SK-N-SH (cell line): ENCODE data around the gene EPGN. TPM values are rescaled to one million over a fixed set of nuclear protein-coding genes. Genes with fewer than 3 reads are reported as not detected.

Experiments
- CTCF ChIA-PET: fragments of 300-600, 350-600 bp; formaldehyde crosslinking; extraction: SDS; loops from one replicate; lab custom pipeline; 2021; lab: Yijun Ruan, JAX
- POLR2A ChIA-PET: fragments of 350-600 bp; sonication (Branson Sonifier 250); formaldehyde crosslinking; extraction: SDS; loops from one replicate; lab custom pipeline; 2020; ENCODE audit warnings: antibody characterized with exemption, inconsistent platforms; lab: Yijun Ruan, JAX
- DNase-seq: peaks from one replicate; pipeline ENCODE4 v3.0.0; 2012
- H2AFZ ChIP-seq: fragments of 200-600 bp; sonication (generic); 2 replicates; pipeline ENCODE4 v1.8.1; 2016; ENCODE audit warnings: antibody characterized with exemption, mild to moderate bottlenecking, low read depth
- H3F3A ChIP-seq: fragments of 200-600 bp; sonication (generic); replicated peaks from 2 replicates; pipeline ENCODE3; 2016; ENCODE audit warnings: antibody characterized with exemption, mild to moderate bottlenecking; ENCODE audit not compliant: insufficient read depth
- H3K27ac ChIP-seq, 2 experiments: fragments of 200-500 bp in 1 of 2; fragments of 200-600 bp in 1 of 2; sonication (Bioruptor generic) in 1 of 2; sonication (generic), shearing (Covaris generic) in 1 of 2; 2 replicates each; pipeline versions ENCODE4 v1.5.1 to v1.6.1; 2014 to 2016; ENCODE audit warnings: low read depth in 2 of 2, inconsistent platforms in 1 of 2, low read length in 1 of 2, mild to moderate bottlenecking in 1 of 2, mixed read lengths in 1 of 2
- H3K27me3 ChIP-seq: fragments of 200-600 bp; sonication (generic), shearing (Covaris generic); 2 replicates; pipeline ENCODE4 v1.6.1; 2016; ENCODE audit warnings: mixed run types; ENCODE audit not compliant: insufficient read depth
- H3K36me3 ChIP-seq, 2 experiments: fragments of 200-500 bp in 1 of 2; fragments of 200-600 bp in 1 of 2; sonication (Bioruptor generic) in 1 of 2; sonication (generic) in 1 of 2; replicated peaks in 1 of 2; 2 replicates each; pipeline versions ENCODE3 to v1.5.1; 2014 to 2016; ENCODE audit warnings: low read length in 1 of 2, mild to moderate bottlenecking in 1 of 2; ENCODE audit not compliant: insufficient read depth in 2 of 2, control insufficient read depth in 1 of 2
- H3K4me1 ChIP-seq, 2 experiments: fragments of 200-500 bp in 1 of 2; fragments of 200-600 bp in 1 of 2; sonication (Bioruptor generic) in 1 of 2; sonication (generic), shearing (Covaris generic) in 1 of 2; 2 replicates each; pipeline versions ENCODE4 v1.5.1 to v1.6.1; 2014 to 2016; ENCODE audit warnings: low read depth in 1 of 2, low read length in 1 of 2, mixed run types in 1 of 2; ENCODE audit not compliant: insufficient read depth in 2 of 2, control insufficient read depth in 1 of 2
- H3K4me2 ChIP-seq: fragments of 200-600 bp; sonication (generic), shearing (Covaris generic); 2 replicates; pipeline ENCODE4 v1.6.1; 2017; ENCODE audit warnings: mixed run types
- H3K4me3 ChIP-seq, 2 experiments: fragments of 200-500 bp in 1 of 2; fragments of 200-600 bp in 1 of 2; sonication (Bioruptor generic) in 1 of 2; sonication (generic), shearing (Covaris generic) in 1 of 2; 2 replicates each; pipeline versions ENCODE4 v1.5.1 to v1.8.1; 2014 to 2016; ENCODE audit warnings: low read depth in 2 of 2, inconsistent platforms in 1 of 2, low read length in 1 of 2, mild to moderate bottlenecking in 1 of 2, mixed read lengths in 1 of 2, moderate library complexity in 1 of 2
- H3K79me2 ChIP-seq: fragments of 200-600 bp; sonication (generic); 2 replicates; pipeline ENCODE4 v1.8.1; 2017; ENCODE audit warnings: mild to moderate bottlenecking; ENCODE audit not compliant: insufficient read depth
- H3K9ac ChIP-seq: fragments of 200-600 bp; sonication (generic); 2 replicates; pipeline ENCODE4 v1.6.1; 2017; ENCODE audit warnings: mixed run types
- H3K9me2 ChIP-seq: fragments of 200-600 bp; sonication (generic); 2 replicates; pipeline ENCODE4 v1.6.1; 2017; ENCODE audit warnings: mixed run types
- H3K9me3 ChIP-seq: fragments of 200-600 bp; sonication (generic); 2 replicates; pipeline ENCODE4 v1.6.1; 2017; ENCODE audit warnings: mixed run types, mild to moderate bottlenecking, moderate library complexity
- H4K20me1 ChIP-seq: fragments of 200-600 bp; sonication (generic); 2 replicates; pipeline ENCODE4 v1.6.1; 2017; ENCODE audit warnings: mild to moderate bottlenecking, mixed run types; ENCODE audit not compliant: insufficient read depth
- CHD2 ChIP-seq: fragments of 150-350 bp; IDR thresholded peaks from 2 replicates; pipeline ENCODE4 v1.6.1; 2018; ENCODE audit warnings: low read length; ENCODE audit not compliant: partially characterized antibody
- ELF1 ChIP-seq: IDR thresholded peaks from 2 replicates; pipeline ENCODE4 v1.4.0; 2012
- EP300 ChIP-seq, 2 experiments: IDR thresholded peaks; 2 replicates each; pipeline versions ENCODE4 v1.4.0 to v1.6.1; 2012; ENCODE audit warnings: borderline replicate concordance in 1 of 2, low read depth in 1 of 2, low read length in 1 of 2
- FOSL2 ChIP-seq: IDR thresholded peaks from 2 replicates; pipeline ENCODE4 v1.4.0; 2012; ENCODE audit warnings: low read depth, mild to moderate bottlenecking, moderate library complexity, borderline replicate concordance
- FOXJ3 ChIP-seq: sonication (generic); formaldehyde crosslinking; IDR thresholded peaks from 2 replicates; pipeline ENCODE4 v1.5.1; 2020; ENCODE audit warnings: mild to moderate bottlenecking, missing genetic modification reagents
- GABPA ChIP-seq: IDR thresholded peaks from 2 replicates; pipeline ENCODE4 v1.4.0; 2012; ENCODE audit warnings: low read depth, mild to moderate bottlenecking
- GATA2 ChIP-seq: sonication (generic); formaldehyde crosslinking; IDR thresholded peaks from 2 replicates; pipeline ENCODE4 v1.5.0; 2020; ENCODE audit warnings: mild to moderate bottlenecking, missing genetic modification reagents
- JUND ChIP-seq: IDR thresholded peaks from 2 replicates; pipeline ENCODE4 v1.4.0; 2012
- MXI1 ChIP-seq: IDR thresholded peaks from 2 replicates; pipeline ENCODE4 v1.6.1; 2012; ENCODE audit warnings: mild to moderate bottlenecking, low read depth, low read length, improper control_type of control experiment
- NFIC ChIP-seq: IDR thresholded peaks from 2 replicates; pipeline ENCODE4 v1.4.0; 2012; ENCODE audit warnings: borderline replicate concordance
- NRF1 ChIP-seq: IDR thresholded peaks from 2 replicates; pipeline ENCODE4 v1.6.1; 2012; ENCODE audit warnings: low read depth, mild to moderate bottlenecking, low read length
- POLR2AphosphoS5 ChIP-seq: IDR thresholded peaks from 2 replicates; pipeline ENCODE4 v1.6.1; 2012; ENCODE audit warnings: low read depth, low read length
- RAD21 ChIP-seq: IDR thresholded peaks from 2 replicates; pipeline ENCODE4 v1.6.1; 2012; ENCODE audit warnings: mild to moderate bottlenecking, low read length
- RCOR1 ChIP-seq: fragments of 150-350 bp; IDR thresholded peaks from 2 replicates; pipeline ENCODE4 v1.6.1; 2017; ENCODE audit warnings: antibody characterized with exemption, low read length
- RFX5 ChIP-seq: IDR thresholded peaks from 2 replicates; pipeline ENCODE4 v1.6.1; 2012; ENCODE audit warnings: mild to moderate bottlenecking, improper control_type of control experiment, low read length
- RXRA ChIP-seq: IDR thresholded peaks from 2 replicates; pipeline ENCODE4 v1.4.0; 2012; ENCODE audit warnings: low read depth, mild to moderate bottlenecking, borderline replicate concordance
- SIN3A ChIP-seq: IDR thresholded peaks from 2 replicates; pipeline ENCODE4 v1.6.1; 2012; ENCODE audit warnings: low read depth, mild to moderate bottlenecking, low read length, moderate library complexity, borderline replicate concordance
- SMC3 ChIP-seq: IDR thresholded peaks from 2 replicates; pipeline ENCODE4 v1.6.1; 2012; ENCODE audit warnings: low read depth, low read length, improper control_type of control experiment
- TCF12 ChIP-seq: IDR thresholded peaks from 2 replicates; pipeline ENCODE4 v1.4.0; 2012
- TEAD4 ChIP-seq: IDR thresholded peaks from 2 replicates; pipeline ENCODE4 v1.4.0; 2012; ENCODE audit warnings: mild to moderate bottlenecking, borderline replicate concordance; ENCODE audit not compliant: insufficient read depth
- YY1 ChIP-seq: IDR thresholded peaks from 2 replicates; pipeline ENCODE4 v1.4.0; 2012; ENCODE audit warnings: low read depth, mild to moderate bottlenecking
- WGBS: methylation state at CpG from one replicate; pipeline ENCODE4 v1.1.6; 2017; ENCODE audit warnings: low lambda C conversion rate; 5-methylcytosine and 5-hydroxymethylcytosine counted together
- polyA plus RNA-seq, 3 experiments: library from polyadenylated mRNA; depleted of rRNA; stranded (reverse); fragments of >200 nt; gene quantifications; 2 replicates each; pipeline ENCODE4 v1.2.3, GENCODE V29; 2012
- TF ChIP-seq, protein P1 (sequence below): IDR thresholded peaks from 2 replicates; pipeline ENCODE4 v1.6.1; 2012; ENCODE audit warnings: mild to moderate bottlenecking, low read depth, low read length, moderate library complexity
- TF ChIP-seq, protein P2 (sequence below): fragments of 150-350 bp; IDR thresholded peaks from 2 replicates; pipeline ENCODE4 v1.6.1; 2017; ENCODE audit warnings: antibody characterized with exemption, low read length, low read depth, borderline replicate concordance
- TF ChIP-seq, protein P3 (sequence below): fragments of 150-350 bp; IDR thresholded peaks from 2 replicates; pipeline ENCODE4 v1.6.1; 2016; ENCODE audit warnings: mild to moderate bottlenecking, low read depth, low read length
- TF ChIP-seq, protein P4 (sequence below): IDR thresholded peaks from 2 replicates; pipeline ENCODE4; 2012
- TF ChIP-seq, protein P5 (sequence below): IDR thresholded peaks from 2 replicates; pipeline ENCODE4 v1.4.0; 2012; ENCODE audit warnings: low read depth, borderline replicate concordance
- TF ChIP-seq, protein P6 (sequence below): IDR thresholded peaks from 2 replicates; pipeline ENCODE4 v1.4.0; 2012; ENCODE audit warnings: low read depth

The EPGN gene
- polyA plus RNA-seq, 1 of the 3 experiments (the other 2 are of a cell fraction), result 0.23 TPM

DNA sequence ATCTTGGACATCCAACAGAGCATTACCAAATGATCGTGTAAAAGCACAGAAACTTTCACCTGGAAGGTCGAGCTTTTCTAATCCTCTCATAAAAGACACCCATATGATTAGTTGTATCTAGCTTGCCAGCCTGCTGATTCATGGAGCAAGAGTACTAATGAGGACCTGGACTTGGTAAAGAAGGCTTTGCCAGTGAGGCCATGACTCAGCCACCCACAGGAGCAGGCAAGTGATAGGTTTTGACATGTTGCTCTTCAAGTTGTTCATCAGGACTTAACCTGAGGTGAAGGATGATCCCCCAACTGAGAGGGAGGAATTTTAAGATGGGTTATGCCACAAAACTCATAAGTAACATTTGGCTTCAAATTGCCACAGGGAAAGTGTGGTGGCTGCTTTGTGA is 24.7 kb upstream of the EPGN start:
- CTCF ChIA-PET, result no interaction called here
- no peaks in the 10 kb centered on the region for H3K9me3 ChIP-seq
- no peaks in the 10 kb centered on the region for H3K9me2 ChIP-seq
- TF ChIP-seq RCOR1 (no peak), TEAD4 (0 out of 2 replicates have a peak, but pooled peaks have one; percentile 39), YY1 (no peak), RXRA (no peak), RAD21 (no peak), RFX5 (no peak), NFIC (peak; percentile 79), SMC3 (no peak), NRF1 (no peak), ELF1 (no peak), CHD2 (no peak), GATA2 (no peak), TCF12 (peak; percentile 78), JUND (peak; percentile 91), GABPA (no peak), MXI1 (no peak), FOXJ3 (CRISPR knock-in tag) (no peak), EP300 (IDR thresholded peaks at IDR 0.05; ENCODE audit: borderline replicate concordance in 1 of 2, low read depth in 1 of 2, low read length in 1 of 2) (peak in 1 of 2 experiments; percentile 73; a peak in 1 of 4 replicates), SIN3A (peak; percentile 42; the same call in 1 of the 2 replicates), POLR2AphosphoS5 (no peak; the same call in 1 of the 2 replicates), FOSL2 (peak; percentile 86)
- TF ChIP-seq, protein P1, sequence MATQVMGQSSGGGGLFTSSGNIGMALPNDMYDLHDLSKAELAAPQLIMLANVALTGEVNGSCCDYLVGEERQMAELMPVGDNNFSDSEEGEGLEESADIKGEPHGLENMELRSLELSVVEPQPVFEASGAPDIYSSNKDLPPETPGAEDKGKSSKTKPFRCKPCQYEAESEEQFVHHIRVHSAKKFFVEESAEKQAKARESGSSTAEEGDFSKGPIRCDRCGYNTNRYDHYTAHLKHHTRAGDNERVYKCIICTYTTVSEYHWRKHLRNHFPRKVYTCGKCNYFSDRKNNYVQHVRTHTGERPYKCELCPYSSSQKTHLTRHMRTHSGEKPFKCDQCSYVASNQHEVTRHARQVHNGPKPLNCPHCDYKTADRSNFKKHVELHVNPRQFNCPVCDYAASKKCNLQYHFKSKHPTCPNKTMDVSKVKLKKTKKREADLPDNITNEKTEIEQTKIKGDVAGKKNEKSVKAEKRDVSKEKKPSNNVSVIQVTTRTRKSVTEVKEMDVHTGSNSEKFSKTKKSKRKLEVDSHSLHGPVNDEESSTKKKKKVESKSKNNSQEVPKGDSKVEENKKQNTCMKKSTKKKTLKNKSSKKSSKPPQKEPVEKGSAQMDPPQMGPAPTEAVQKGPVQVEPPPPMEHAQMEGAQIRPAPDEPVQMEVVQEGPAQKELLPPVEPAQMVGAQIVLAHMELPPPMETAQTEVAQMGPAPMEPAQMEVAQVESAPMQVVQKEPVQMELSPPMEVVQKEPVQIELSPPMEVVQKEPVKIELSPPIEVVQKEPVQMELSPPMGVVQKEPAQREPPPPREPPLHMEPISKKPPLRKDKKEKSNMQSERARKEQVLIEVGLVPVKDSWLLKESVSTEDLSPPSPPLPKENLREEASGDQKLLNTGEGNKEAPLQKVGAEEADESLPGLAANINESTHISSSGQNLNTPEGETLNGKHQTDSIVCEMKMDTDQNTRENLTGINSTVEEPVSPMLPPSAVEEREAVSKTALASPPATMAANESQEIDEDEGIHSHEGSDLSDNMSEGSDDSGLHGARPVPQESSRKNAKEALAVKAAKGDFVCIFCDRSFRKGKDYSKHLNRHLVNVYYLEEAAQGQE, result peak; percentile 12; the same call in 1 of the 2 replicates
- TF ChIP-seq, protein P2, sequence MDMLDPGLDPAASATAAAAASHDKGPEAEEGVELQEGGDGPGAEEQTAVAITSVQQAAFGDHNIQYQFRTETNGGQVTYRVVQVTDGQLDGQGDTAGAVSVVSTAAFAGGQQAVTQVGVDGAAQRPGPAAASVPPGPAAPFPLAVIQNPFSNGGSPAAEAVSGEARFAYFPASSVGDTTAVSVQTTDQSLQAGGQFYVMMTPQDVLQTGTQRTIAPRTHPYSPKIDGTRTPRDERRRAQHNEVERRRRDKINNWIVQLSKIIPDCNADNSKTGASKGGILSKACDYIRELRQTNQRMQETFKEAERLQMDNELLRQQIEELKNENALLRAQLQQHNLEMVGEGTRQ, result no peak
- TF ChIP-seq, protein P3, sequence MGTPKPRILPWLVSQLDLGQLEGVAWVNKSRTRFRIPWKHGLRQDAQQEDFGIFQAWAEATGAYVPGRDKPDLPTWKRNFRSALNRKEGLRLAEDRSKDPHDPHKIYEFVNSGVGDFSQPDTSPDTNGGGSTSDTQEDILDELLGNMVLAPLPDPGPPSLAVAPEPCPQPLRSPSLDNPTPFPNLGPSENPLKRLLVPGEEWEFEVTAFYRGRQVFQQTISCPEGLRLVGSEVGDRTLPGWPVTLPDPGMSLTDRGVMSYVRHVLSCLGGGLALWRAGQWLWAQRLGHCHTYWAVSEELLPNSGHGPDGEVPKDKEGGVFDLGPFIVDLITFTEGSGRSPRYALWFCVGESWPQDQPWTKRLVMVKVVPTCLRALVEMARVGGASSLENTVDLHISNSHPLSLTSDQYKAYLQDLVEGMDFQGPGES, result no peak
- TF ChIP-seq, protein P4, sequence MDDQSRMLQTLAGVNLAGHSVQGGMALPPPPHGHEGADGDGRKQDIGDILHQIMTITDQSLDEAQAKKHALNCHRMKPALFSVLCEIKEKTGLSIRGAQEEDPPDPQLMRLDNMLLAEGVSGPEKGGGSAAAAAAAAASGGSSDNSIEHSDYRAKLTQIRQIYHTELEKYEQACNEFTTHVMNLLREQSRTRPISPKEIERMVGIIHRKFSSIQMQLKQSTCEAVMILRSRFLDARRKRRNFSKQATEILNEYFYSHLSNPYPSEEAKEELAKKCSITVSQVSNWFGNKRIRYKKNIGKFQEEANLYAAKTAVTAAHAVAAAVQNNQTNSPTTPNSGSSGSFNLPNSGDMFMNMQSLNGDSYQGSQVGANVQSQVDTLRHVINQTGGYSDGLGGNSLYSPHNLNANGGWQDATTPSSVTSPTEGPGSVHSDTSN, result peak; percentile 96
- TF ChIP-seq, protein P5, sequence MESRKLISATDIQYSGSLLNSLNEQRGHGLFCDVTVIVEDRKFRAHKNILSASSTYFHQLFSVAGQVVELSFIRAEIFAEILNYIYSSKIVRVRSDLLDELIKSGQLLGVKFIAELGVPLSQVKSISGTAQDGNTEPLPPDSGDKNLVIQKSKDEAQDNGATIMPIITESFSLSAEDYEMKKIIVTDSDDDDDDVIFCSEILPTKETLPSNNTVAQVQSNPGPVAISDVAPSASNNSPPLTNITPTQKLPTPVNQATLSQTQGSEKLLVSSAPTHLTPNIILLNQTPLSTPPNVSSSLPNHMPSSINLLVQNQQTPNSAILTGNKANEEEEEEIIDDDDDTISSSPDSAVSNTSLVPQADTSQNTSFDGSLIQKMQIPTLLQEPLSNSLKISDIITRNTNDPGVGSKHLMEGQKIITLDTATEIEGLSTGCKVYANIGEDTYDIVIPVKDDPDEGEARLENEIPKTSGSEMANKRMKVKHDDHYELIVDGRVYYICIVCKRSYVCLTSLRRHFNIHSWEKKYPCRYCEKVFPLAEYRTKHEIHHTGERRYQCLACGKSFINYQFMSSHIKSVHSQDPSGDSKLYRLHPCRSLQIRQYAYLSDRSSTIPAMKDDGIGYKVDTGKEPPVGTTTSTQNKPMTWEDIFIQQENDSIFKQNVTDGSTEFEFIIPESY, result peak; percentile 31; the same call in 1 of the 2 replicates
- TF ChIP-seq, protein P6, sequence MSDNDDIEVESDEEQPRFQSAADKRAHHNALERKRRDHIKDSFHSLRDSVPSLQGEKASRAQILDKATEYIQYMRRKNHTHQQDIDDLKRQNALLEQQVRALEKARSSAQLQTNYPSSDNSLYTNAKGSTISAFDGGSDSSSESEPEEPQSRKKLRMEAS, result no peak
- TF ChIP-seq, all 33 proteins: peak for 10
- Histone ChIP-seq H3K4me3 (peak overlapping the region; percentile 17 to 38; a peak in 2 of 4 replicates), H3K4me2 (peak overlapping the region; percentile 62; the same call in 1 of the 2 replicates), H3K36me3 (no peaks in the 10 kb centered on the region), H3K27ac (peak overlapping the region; percentile 51 to 77; a peak in 3 of 4 replicates), H3K79me2 (no peaks in the 10 kb centered on the region), H3K27me3 (no peaks in the 10 kb centered on the region), H3K4me1 (0 out of 4 replicates have a peak, but pooled peaks cover 0 to 3% of the 10 kb centered on the region in 2 experiments), H3K9ac (no peak overlapping the region; the same call in 1 of the 2 replicates), H3F3A (peaks cover 16% of the 10 kb centered on the region), H2AFZ (no peak overlapping the region), H4K20me1 (peaks cover 7% of the 10 kb centered on the region; the same call in 1 of the 2 replicates)
- POLR2A ChIA-PET, result no interaction called here
- 5% methylated on average over 2 of the region's 2 CpGs for WGBS
- DNase-seq, result no peak
